ENCODE measurements around the gene LLGL2.

DNA sequence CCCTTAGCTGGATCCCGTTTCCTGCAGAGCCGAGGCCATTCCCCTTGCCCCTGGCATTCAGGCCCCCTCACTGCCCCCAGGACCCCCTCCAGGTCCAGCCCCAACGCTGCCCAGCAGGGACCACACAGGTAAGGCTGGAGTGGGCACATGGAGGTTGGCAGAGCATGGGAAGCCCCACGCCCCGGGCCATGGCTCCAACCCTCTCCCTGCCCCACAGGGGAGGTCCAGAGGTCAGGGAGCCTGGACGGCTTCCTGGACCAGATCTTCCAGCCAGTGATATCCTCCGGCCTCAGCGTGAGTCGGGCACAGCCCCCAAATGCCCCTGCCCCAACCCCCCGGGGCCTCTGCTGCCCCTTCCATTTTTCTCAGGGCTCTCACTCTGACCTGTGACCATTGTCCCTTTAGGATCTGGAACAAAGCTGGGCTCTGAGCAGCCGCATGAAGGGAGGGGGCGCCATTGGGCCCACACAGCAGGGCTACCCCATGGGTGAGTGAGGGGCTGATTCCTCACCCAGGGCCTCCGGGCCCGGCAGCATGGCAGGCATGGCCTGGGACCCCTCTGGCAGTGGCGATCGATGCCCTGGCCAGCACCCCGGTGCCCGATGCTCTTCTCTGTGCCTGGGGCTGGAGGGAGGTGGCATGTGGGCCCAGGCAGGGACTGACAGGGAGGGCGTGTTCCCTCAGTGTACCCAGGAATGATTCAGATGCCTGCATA lies 89.2 kb downstream of the LLGL2 start:
- TF ChIP-seq, protein P1, sequence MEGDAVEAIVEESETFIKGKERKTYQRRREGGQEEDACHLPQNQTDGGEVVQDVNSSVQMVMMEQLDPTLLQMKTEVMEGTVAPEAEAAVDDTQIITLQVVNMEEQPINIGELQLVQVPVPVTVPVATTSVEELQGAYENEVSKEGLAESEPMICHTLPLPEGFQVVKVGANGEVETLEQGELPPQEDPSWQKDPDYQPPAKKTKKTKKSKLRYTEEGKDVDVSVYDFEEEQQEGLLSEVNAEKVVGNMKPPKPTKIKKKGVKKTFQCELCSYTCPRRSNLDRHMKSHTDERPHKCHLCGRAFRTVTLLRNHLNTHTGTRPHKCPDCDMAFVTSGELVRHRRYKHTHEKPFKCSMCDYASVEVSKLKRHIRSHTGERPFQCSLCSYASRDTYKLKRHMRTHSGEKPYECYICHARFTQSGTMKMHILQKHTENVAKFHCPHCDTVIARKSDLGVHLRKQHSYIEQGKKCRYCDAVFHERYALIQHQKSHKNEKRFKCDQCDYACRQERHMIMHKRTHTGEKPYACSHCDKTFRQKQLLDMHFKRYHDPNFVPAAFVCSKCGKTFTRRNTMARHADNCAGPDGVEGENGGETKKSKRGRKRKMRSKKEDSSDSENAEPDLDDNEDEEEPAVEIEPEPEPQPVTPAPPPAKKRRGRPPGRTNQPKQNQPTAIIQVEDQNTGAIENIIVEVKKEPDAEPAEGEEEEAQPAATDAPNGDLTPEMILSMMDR (conservative IDR thresholded peaks at IDR 0.05; ENCODE audit: low read length), result peak; percentile 44
- TF ChIP-seq EZH2phosphoT487 (IDR thresholded peaks at IDR 0.05; ENCODE audit: borderline replicate concordance, low read depth, low read length), result no peak
